GM18499 (cell line): ENCODE results near the gene KCNJ6.

Experiments used
- ATAC-seq: cut with Tn5 transposase; IDR thresholded peaks from one replicate; pipeline ENCODE4 v1.9.1; 2021; ENCODE audit warnings: moderate number of reproducible peaks; ENCODE audit not compliant: insufficient read depth, unreplicated experiment

The KCNJ6 gene

DNA sequence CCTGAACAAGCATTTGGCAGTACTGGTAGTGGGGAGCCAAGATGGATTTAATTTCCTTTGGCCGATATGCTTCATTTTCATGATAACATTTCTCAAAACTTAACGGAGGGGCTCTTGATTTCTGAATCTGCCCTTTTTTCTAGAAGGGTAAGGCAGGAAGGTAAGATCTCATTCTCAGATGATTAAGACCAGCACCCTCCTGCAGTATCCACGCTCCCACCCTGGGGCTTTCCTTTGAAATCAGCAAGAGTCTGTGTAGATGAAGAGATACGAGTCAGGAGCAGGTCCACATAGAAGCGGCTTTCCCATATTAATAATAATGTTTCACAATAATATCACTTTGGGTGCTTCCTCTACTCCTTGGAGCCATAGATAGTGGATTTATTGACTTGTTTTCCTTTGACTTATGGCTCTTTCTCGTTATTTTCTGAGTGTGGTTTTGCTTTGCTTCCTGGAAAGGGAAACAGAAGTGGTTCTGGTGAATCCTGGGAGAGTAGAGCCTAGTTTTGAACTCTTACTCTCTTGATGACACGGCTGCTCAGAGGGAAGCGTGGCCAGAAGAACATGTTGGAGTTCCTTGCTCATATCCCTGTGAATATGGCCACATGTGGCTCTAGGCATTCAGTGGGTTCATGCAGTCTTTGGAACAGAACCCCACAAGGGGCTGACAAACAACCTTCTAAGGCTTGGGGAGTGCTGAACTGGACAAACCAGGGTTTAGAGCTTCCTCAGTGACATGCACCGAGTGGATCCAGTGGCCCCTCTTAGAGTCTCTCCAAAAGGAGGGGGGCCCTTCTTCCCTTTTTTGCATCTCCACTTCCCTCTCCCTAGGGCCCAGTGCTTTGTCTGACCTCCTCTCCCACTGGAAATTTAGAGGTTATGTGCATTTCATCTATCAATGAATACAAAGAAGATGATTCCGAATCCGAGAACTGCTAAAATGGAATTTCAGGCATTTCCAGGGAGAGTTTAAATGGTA is 354.0 kb downstream of the KCNJ6 start:
- ATAC-seq, result no peak

DNA sequence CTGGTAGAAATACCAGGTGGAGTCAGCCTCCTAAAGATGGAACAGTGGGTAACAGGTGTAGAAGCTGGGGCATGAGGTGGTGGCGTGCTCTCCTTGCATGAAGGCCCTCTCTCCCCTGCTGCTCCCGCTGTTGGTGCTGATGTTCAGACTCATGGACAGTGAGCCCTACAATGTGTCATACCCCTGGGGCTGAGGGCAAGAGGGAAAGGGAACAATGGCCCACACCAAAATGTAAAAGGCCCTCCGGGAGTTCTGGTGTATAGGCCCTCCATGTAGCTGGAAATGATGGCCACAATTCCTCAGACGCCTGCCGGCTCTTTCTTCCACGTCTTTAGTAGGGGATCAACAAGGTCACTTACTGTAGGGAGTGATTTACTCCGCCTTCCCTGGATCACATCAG is 354.8 kb downstream of the KCNJ6 start:
- ATAC-seq, result no peak

DNA sequence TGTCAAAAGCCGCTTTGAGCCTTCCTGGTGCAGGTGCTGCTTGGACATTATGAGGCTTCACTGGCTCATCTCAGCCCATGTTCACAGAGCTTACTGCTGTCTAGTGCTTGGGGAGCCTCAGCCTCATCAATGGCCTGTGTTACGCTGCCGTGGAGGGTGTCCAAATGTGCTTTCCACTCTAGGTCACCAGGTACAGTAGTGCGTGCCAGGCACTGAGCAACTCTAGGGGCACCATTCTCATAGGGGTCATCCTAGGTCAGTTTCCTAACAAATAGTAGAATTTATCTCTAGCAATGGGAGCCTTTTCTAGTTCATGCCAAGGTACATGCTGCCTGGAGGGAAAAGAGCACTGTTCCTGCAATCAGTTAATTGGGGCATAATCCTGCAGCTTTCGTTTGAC is 355.9 kb downstream of the KCNJ6 start:
- no peak for ATAC-seq

DNA sequence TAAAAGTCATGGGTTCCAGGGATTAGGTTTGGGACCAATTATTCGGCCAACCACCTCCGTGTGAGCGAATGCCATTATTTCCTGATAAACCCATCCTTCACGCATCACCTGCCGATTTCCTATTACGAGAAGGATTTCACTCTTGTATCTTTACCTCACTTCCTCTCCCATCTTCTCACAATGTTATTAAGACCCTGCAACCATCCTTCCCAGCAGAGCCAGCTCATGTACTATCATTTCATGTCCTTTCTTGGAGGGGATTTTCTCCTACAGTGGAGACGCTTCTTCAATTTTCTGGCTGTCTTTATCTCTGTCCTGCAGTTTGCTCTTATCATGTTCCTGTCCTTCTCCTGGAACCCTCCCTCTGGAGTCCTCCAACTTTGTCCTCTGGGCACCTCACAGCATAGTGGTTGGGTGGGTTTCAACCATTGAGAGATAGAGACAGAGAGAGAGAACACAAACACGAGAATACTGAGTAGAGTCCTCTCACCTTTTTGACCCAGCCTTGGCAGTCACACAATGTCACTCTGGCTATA is 357.5 kb downstream of the KCNJ6 start:
- no peak for ATAC-seq
